Raji (cell line): ENCODE data around the gene LRRFIP1.

Source experiments
- POLR2A ChIP-seq: IDR thresholded peaks from 2 replicates; pipeline ENCODE4 v1.6.1; 2011; ENCODE audit warnings: low read depth, low read length, control low read depth; ENCODE audit not compliant: insufficient read depth

Gene LRRFIP1

DNA sequence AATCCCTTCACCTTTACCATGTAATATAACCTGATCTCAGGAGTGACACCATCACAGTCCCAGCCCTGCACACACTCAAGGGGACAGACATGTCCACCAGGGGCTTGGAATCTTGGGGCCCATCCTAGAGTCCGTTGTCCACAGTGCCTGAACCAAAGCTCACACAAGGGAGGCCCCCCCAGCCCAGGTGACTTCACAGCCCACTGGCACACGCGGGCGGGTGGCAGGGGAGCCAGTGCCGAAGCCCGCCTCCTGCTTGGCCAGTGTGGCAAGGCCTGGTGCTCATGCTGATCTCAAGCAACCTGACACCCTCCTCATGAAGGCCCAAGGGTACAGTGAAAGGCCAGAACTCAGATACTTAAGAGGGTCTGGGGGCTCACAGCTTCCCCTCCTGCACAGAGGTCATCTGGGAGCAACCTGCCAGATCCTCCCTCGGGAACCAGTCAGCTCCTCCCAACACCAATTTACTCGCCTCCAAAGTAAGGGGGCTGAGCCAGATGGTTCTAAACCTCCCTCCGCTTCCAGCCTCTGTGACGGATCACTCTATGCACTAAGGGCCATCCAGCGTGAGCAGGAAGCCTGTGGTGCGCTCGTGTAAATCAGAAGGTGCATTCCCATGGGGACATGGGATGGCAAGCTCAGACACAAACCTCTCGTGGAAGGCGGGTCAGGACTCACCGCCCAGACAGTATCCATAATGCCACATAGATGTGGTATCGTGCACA lies 33.6 kb upstream of the LRRFIP1 start:
- no peak for TF ChIP-seq POLR2A

- TF ChIP-seq POLR2A, result no peak
Measured at GRCh38 chr2:237594514-237594871, 32.9 kb upstream of the LRRFIP1 start.

GRCh38 chr2:237596520-237597195 lies 30.7 kb upstream of the LRRFIP1 start:
- no peak for TF ChIP-seq POLR2A

GRCh38 chr2:237597196-237598145 lies 29.9 kb upstream of the LRRFIP1 start:
- no peak for TF ChIP-seq POLR2A

GRCh38 chr2:237598468-237599208 lies 28.7 kb upstream of the LRRFIP1 start:
- no peak for TF ChIP-seq POLR2A

GRCh38 chr2:237599465-237600110 lies 27.8 kb upstream of the LRRFIP1 start:
- TF ChIP-seq POLR2A, result no peak

DNA sequence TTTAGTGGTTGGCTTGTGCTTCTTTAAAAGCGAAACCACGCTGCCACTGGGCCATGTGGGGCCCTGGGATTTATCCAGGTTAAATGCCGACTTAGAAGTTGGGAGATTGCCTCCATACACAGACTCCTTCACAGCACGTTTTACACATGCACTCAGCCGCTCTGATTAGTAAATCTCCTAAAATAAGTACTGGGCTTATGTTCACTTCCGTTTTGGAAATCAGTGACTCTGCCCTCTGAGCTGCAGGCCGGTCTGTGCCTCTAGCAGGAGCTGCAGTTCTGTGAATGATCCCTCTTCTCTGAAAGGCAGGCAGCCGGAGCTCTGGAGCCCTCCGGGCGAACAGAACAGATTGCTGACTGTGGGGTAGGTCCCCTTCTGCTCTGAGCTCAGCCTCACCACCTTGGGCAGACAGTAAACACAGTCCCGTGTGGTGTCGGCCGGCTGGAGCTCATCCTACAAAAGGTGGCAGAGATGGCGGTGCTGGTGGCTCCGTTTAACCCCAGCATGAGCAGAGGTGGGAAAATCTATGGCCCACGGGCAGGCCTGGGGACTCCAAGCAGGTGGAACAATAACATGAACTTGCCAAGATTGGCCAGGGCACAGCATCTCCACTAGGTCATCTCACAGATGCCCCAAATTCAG lies 27.1 kb upstream of the LRRFIP1 start:
- TF ChIP-seq POLR2A, result no peak

DNA sequence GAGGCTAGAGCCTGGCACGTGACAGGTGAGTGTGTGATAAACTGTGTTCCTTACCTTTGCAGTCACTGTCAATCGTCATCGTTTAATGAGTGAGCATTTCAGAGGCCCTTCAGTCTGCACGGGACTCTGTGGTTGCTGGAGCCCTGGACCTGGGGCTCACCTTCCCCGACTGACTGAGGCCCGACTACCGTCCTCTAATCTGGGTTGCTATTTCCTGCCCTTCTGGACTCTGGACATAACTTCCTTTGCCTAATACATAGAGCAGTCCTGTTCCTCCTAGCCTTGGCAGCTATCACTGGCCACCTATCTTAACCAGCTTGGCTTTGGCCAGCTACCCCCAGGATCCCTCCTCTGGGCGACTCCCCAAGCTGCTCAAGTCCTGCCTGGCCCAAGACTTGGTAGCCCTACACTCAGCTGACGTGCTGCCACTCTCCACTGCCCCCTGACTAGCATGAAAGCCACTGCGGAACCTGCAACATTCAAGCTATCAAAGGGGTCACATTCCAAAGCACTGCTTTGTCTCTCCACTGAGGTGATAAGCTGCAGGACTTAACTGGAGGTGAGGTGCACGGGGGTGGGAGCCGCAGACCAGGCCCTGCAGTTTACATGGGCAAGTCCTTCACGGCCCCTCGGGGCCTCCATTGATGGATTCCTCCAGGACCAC lies 25.8 kb upstream of the LRRFIP1 start:
- no peak for TF ChIP-seq POLR2A

- TF ChIP-seq POLR2A, result no peak
Measured at GRCh38 chr2:237602409-237602808, 25.0 kb upstream of the LRRFIP1 start.

DNA sequence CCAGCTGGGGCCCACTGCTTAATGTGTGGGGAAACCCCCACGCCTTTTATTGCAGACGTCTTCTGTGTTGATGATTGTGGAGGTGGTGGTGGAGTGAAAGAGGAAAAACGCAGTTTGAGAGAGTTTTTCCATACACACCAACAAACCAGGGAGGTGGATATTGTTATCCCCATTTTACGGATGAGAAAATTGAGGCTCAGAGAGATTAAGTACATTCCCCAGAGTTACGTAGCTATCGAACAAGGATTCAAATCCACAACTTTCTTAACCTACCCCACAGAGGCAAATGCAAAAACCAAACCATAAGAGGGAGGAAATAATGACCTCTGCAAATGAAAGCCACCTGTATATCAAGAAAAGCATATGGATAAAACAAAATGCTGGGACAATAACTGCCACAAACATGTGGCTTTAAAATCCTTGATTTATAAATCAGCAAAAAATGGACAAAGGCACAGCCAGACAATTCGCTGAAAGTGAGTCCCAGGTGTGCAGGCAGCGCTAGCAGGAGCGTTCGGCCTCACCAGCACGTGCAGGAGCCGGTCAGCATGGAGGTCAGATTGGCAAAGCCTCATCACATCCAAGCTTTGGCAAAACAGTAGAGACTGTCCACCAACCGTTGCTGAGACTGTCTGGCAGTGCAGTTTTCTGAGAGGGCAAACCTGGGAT lies 24.2 kb upstream of the LRRFIP1 start:
- no peak for TF ChIP-seq POLR2A

- TF ChIP-seq POLR2A, result no peak
Measured at GRCh38 chr2:237603718-237604362, 23.5 kb upstream of the LRRFIP1 start.

- TF ChIP-seq POLR2A, result no peak
Measured at GRCh38 chr2:237604391-237604790, 23.0 kb upstream of the LRRFIP1 start.
